VCaP (cell line): Measurements from ENCODE around the gene CRISPLD2.

ENCODE experiments used
- H3K27ac ChIP-seq: fragments of 450-650 bp; 2 replicates; pipeline ENCODE4 v1.5.1; 2017
- TF ChIP-seq, protein P1 (sequence below): fragments of 450-650 bp; conservative IDR thresholded peaks from 2 replicates; pipeline ENCODE4 v1.5.1; 2017; ENCODE audit warnings: mild to moderate bottlenecking, moderate library complexity

The CRISPLD2 gene

DNA sequence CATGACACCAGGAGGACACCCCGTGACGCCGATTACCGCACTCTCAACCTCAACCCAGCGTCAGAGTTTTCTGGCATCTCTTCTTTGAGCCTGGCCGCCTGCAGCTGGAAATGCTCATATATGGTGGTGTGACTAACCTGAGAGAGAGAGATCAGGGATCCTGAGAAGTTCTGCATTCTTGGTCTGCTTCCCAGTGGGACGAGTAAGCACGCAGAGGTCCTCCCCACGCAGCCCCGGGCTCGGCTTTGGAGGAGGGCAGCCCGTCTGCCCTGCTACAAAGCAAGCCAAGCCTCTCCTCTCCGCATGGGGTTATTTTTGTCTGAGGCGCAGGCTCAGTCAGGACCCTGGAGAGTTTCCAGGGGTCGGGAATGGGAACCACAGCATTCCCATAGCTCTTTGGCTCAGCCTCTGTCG, 16.5 kb downstream of the CRISPLD2 start:
- TF ChIP-seq, protein P1, sequence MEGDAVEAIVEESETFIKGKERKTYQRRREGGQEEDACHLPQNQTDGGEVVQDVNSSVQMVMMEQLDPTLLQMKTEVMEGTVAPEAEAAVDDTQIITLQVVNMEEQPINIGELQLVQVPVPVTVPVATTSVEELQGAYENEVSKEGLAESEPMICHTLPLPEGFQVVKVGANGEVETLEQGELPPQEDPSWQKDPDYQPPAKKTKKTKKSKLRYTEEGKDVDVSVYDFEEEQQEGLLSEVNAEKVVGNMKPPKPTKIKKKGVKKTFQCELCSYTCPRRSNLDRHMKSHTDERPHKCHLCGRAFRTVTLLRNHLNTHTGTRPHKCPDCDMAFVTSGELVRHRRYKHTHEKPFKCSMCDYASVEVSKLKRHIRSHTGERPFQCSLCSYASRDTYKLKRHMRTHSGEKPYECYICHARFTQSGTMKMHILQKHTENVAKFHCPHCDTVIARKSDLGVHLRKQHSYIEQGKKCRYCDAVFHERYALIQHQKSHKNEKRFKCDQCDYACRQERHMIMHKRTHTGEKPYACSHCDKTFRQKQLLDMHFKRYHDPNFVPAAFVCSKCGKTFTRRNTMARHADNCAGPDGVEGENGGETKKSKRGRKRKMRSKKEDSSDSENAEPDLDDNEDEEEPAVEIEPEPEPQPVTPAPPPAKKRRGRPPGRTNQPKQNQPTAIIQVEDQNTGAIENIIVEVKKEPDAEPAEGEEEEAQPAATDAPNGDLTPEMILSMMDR: no peak
- no peak overlapping the region for H3K27ac ChIP-seq

DNA sequence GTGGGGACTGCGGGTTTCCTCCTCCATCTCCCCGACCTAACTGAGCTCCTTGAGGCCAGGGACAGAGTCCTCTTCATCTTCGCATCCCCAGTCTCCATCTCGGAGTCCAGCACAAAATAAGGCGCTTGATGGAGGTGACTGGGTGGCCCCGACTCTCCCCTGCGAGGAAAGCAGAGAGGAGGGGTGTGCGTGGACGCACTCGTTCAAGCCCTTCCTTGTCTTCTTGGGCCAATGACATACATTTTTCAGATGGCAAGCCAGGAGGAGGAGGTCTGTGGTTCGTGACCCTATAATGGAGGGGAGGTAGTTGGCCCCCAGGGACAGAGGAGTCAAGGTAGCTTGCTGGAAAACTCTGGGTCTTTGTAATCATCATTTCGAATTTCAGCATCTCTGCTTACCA, 17.2 kb downstream of the CRISPLD2 start:
- TF ChIP-seq, protein P1: no peak
- no peak overlapping the region for H3K27ac ChIP-seq

DNA sequence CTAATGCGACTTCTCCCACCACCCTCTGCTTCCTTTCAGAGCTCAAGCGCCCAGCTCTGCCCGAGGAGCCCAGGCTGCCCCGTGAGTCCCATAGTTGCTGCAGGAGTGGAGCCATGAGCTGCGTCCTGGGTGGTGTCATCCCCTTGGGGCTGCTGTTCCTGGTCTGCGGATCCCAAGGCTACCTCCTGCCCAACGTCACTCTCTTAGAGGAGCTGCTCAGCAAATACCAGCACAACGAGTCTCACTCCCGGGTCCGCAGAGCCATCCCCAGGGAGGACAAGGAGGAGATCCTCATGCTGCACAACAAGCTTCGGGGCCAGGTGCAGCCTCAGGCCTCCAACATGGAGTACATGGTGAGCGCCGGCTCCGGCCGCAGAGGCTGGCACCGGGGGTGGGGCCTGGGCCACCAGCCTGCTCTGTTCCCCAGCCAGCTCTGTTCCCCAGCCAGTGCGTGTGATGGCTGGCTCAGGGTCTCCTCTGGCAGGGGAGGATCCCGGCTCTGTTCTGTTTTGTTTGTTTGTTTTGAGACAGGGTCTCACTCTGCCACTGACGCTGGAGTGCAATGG, 18.7 kb downstream of the CRISPLD2 start:
- no peak overlapping the region for H3K27ac ChIP-seq
- TF ChIP-seq, protein P1: no peak

DNA sequence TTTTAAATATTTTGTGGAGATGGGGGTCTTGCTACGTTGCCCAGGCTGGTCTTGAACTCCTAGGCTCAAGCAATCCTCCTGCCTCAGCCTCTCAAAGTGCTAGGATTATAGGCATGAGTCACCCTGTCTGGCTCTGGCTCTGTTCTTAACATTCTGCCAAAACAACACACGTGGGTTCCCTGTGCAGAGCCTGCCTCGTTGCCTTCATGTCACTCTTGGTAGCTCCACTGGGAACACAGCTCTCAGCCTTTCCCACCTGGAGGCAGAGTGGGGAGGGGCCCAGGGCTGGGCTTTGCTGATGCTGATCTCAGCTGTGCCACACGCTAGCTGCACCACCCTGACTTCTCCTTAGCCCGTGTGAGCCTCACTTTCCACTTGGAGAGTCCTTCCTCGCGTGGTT, 19.3 kb downstream of the CRISPLD2 start:
- TF ChIP-seq, protein P1: no peak
- no peak overlapping the region for H3K27ac ChIP-seq

DNA sequence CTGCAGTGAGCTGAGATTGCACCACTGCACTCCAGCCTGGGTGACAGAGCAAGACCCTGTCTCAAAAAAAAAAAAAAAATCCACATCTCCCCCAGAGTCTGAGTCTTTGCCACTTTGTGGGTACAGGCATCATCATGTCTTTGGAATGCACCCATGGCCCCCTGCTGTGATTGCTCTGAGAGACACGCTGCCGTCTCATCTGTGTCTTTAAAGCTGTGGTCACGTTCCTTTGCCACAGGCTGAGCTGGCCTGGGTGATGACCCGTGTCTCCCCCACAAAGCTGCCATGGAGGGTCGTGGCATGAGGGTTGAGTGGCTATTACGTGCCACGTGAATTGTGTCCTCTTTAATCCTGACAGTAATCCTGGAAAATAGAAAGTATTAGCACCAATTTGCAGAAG, 20.2 kb downstream of the CRISPLD2 start:
- no peak overlapping the region for H3K27ac ChIP-seq

DNA sequence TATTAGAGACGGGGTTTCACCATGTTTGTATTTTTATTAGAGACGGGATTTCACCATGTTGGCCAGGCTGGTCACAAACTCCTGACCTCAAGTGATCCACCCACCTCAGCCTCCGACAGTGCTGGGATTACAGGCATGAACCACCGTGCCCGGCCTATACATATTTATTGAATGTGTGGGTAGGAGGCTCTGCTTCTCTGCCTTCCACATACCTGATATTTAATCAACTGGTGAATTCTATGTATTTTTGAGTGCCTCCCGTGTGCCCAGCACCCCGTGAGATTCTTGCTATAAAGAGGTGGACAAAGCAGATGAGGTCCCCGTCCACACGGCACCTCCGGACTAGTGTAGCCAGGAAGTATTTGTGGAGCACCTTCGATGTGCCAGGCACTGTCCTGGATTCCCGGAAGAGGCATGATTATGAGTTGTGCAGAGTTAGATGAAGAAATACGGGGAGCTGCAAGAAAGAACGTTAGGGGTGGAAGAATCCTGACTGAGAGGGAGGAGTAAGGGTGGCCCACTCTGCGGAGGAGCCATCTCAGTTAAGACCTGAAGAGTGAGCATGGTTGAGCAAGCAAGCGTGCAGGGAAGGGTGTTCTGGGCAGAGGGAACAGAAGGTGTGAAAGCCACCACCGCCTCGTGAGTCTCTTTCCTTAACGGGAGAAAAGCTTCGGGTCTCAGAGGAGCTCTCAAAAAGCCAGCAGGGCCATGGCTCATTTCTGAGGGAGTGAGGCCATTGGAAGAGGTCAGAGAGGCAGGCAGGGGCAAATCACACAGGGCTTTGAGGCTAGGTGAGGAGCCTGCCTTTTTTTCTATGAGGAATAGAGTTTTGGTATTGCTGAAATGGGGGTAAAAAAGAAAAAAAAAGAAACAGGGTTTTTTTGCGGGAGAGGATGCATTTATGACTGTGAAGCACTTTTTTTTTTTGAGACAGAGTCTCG, 21.2 kb downstream of the CRISPLD2 start:
- TF ChIP-seq, protein P1: no peak
- no peak overlapping the region for H3K27ac ChIP-seq

More for the DNA sequence above, 20.2 kb downstream of the CRISPLD2 start:
- TF ChIP-seq, protein P1: no peak

DNA sequence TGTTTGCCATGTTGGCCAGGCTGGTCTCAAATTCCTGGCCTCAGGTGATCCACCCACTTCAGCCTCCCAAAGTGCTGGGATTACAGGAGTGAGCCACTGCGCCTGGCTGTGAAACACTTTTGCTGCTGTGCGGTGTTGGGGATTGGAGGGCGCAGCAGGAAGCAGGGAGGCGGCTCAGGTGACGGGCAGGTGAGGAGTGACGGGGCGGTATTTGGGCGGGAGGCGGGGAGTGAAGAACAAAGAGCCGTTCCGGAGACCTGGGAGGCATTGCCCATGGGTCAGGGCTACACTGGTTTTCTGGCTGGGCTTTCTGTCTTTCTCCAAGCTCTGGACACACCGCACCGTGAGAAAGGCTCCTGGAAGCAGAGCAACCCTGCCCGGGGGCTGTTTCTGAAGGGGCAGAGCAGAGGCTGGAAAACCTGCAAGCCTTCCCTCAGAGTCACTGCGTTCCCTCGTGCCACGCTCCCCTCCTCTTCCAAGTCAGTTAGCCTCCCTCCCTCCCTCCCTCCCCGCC, 22.1 kb downstream of the CRISPLD2 start:
- no peak overlapping the region for H3K27ac ChIP-seq
- TF ChIP-seq, protein P1: no peak
